Gastrocnemius medialis (tissue), 4 donors: Measurements from ENCODE around the gene ACTR5.

Source experiments
- POLR2A ChIP-seq, 2 donors: fragments of 450-650 bp; IDR thresholded peaks; one replicate each; pipeline ENCODE4 v1.6.1; 2017; ENCODE audit warnings: antibody characterized with exemption in 2 of 2, mild to moderate bottlenecking in 2 of 2, moderate library complexity in 2 of 2
- TF ChIP-seq, protein P1 (sequence below), 5 experiments: fragments of 450-650 bp in 3 of 5; fragments of 200-600 bp in 2 of 5; sonication (generic) in 2 of 5; IDR thresholded peaks in 4 of 5; conservative IDR thresholded peaks in 1 of 5; 1 replicate in 4 of 5; 2 replicates in 1 of 5; pipeline ENCODE4 v1.5.1; 2016 to 2019; ENCODE audit warnings: antibody characterized with exemption in 5 of 5, mild to moderate bottlenecking in 3 of 5, moderate library complexity in 3 of 5

DNA sequence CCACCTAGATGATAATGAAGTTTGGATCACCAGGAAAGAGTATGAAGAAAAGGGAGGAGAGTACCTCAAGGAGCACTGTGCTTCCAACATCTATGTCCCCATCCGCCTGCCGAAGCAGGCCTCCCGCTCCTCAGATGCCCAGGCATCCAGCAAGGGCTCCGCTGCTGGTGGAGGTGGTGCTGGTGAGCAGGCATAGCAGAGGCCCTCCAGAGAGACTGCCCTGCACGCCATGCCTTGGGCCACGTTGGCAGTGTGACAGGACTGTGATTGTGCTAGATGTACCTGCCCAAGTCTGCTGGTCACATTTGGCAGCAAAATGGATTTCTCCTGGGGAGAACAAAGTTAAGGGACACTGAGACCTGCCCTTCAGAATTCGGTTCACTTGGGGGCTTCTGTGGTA, 23.4 kb downstream of the ACTR5 start:
- TF ChIP-seq POLR2A (IDR thresholded peaks at IDR 0.05) = no peak
- TF ChIP-seq, protein P1, sequence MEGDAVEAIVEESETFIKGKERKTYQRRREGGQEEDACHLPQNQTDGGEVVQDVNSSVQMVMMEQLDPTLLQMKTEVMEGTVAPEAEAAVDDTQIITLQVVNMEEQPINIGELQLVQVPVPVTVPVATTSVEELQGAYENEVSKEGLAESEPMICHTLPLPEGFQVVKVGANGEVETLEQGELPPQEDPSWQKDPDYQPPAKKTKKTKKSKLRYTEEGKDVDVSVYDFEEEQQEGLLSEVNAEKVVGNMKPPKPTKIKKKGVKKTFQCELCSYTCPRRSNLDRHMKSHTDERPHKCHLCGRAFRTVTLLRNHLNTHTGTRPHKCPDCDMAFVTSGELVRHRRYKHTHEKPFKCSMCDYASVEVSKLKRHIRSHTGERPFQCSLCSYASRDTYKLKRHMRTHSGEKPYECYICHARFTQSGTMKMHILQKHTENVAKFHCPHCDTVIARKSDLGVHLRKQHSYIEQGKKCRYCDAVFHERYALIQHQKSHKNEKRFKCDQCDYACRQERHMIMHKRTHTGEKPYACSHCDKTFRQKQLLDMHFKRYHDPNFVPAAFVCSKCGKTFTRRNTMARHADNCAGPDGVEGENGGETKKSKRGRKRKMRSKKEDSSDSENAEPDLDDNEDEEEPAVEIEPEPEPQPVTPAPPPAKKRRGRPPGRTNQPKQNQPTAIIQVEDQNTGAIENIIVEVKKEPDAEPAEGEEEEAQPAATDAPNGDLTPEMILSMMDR (IDR thresholded peaks at IDR 0.05 in 4 of 5, conservative IDR thresholded peaks at IDR 0.05 in 1 of 5) = no peak
